Measurements from ENCODE around the gene PXDN.

PXDN gene

GRCh38 chr2:1694371-1695271, 49.7 kb downstream of the PXDN start:
- H3K4me3 ChIP-seq (ENCODE audit: low read depth, low read length) = no peak overlapping the region
- no peak for DNase-seq
- no peaks in the 10 kb centered on the region for H3K9me3 ChIP-seq (ENCODE audit: severe bottlenecking)
- TF ChIP-seq CTCF (IDR thresholded peaks at IDR 0.05; ENCODE audit: low read depth, low read length) = no peak
- H3K36me3 ChIP-seq = peaks cover 10% of the 10 kb centered on the region
- H3K27me3 ChIP-seq (ENCODE audit: insufficient read depth, low read depth, severe bottlenecking) = no peaks in the 10 kb centered on the region
- no peak overlapping the region for H3K27ac ChIP-seq

GRCh38 chr2:1693723-1694122, 50.6 kb downstream of the PXDN start:
- peaks cover 16% of the 10 kb centered on the region for H3K36me3 ChIP-seq
- no peaks in the 10 kb centered on the region for H3K9me3 ChIP-seq (ENCODE audit: severe bottlenecking)
- DNase-seq = no peak
- H3K4me3 ChIP-seq (ENCODE audit: low read depth, low read length) = no peak overlapping the region
- H3K27ac ChIP-seq = no peak overlapping the region
- TF ChIP-seq CTCF (IDR thresholded peaks at IDR 0.05; ENCODE audit: low read depth, low read length) = no peak
- no peaks in the 10 kb centered on the region for H3K27me3 ChIP-seq (ENCODE audit: insufficient read depth, low read depth, severe bottlenecking)

GRCh38 chr2:1692342-1692741, 52.0 kb downstream of the PXDN start:
- Histone ChIP-seq H3K9me3 (ENCODE audit: severe bottlenecking) (no peaks in the 10 kb centered on the region), H3K27me3 (ENCODE audit: insufficient read depth, low read depth, severe bottlenecking) (no peaks in the 10 kb centered on the region), H3K36me3 (peaks cover 18% of the 10 kb centered on the region), H3K4me3 (ENCODE audit: low read depth, low read length) (no peak overlapping the region), H3K27ac (no peak overlapping the region)
- no peak for TF ChIP-seq CTCF (IDR thresholded peaks at IDR 0.05; ENCODE audit: low read depth, low read length)
- no peak for DNase-seq

- no peaks in the 10 kb centered on the region for H3K27me3 ChIP-seq (ENCODE audit: insufficient read depth, low read depth, severe bottlenecking)
- no peak for DNase-seq
- no peak overlapping the region for H3K4me3 ChIP-seq (ENCODE audit: low read depth, low read length)
- no peak overlapping the region for H3K27ac ChIP-seq
- no peak for TF ChIP-seq CTCF (IDR thresholded peaks at IDR 0.05; ENCODE audit: low read depth, low read length)
- H3K9me3 ChIP-seq (ENCODE audit: severe bottlenecking) = no peaks in the 10 kb centered on the region
- H3K36me3 ChIP-seq = peaks cover 20% of the 10 kb centered on the region
Measured at GRCh38 chr2:1691366-1691765, 52.9 kb downstream of the PXDN start.

GRCh38 chr2:1690056-1690775, 54.1 kb downstream of the PXDN start:
- Histone ChIP-seq H3K4me3 (ENCODE audit: low read depth, low read length) (no peak overlapping the region), H3K36me3 (peaks cover 20% of the 10 kb centered on the region), H3K27ac (no peak overlapping the region), H3K9me3 (ENCODE audit: severe bottlenecking) (no peaks in the 10 kb centered on the region), H3K27me3 (ENCODE audit: insufficient read depth, low read depth, severe bottlenecking) (no peaks in the 10 kb centered on the region)
- no peak for DNase-seq
- no peak for TF ChIP-seq CTCF (IDR thresholded peaks at IDR 0.05; ENCODE audit: low read depth, low read length)

All from WERI-Rb-1 (cell line).